ENCODE measurements around the gene ARMC6. TPM values are rescaled to one million over a fixed set of nuclear protein-coding genes. Genes with fewer than 3 reads are reported as not detected.

The ARMC6 gene
- total RNA-seq, 1 donor from 2014 or later = 27.0 TPM

GRCh38 chr19:19095691-19096090 is 62.3 kb downstream of the ARMC6 start:
- Mint-ChIP-seq H3K9me3 (ENCODE audit: unreplicated experiment) (no peaks in the 10 kb centered on the region), H3K4me1 (ENCODE audit: unreplicated experiment) (no peaks in the 10 kb centered on the region), H3K4me3 (ENCODE audit: unreplicated experiment) (no peak overlapping the region), H3K27me3 (ENCODE audit: unreplicated experiment) (no peaks in the 10 kb centered on the region), H3K27ac (ENCODE audit: unreplicated experiment) (no peak overlapping the region), H3K36me3 (ENCODE audit: unreplicated experiment) (peaks cover 3% of the 10 kb centered on the region)
- no peak for TF ChIP-seq CTCF (IDR thresholded peaks at IDR 0.05)
- no peak for DNase-seq (ENCODE audit: extremely low spot score, unreplicated experiment)

GRCh38 chr19:19096641-19097627 is 63.5 kb downstream of the ARMC6 start:
- no peak overlapping the region for H3K27ac Mint-ChIP-seq (ENCODE audit: unreplicated experiment)
- H3K36me3 Mint-ChIP-seq (ENCODE audit: unreplicated experiment) = peaks cover 3% of the 10 kb centered on the region
- no peak overlapping the region for H3K4me3 Mint-ChIP-seq (ENCODE audit: unreplicated experiment)
- no peak for TF ChIP-seq CTCF (IDR thresholded peaks at IDR 0.05)
- H3K27me3 Mint-ChIP-seq (ENCODE audit: unreplicated experiment) = no peaks in the 10 kb centered on the region
- no peaks in the 10 kb centered on the region for H3K4me1 Mint-ChIP-seq (ENCODE audit: unreplicated experiment)
- no peaks in the 10 kb centered on the region for H3K9me3 Mint-ChIP-seq (ENCODE audit: unreplicated experiment)
- no peak for DNase-seq (ENCODE audit: extremely low spot score, unreplicated experiment)

- Mint-ChIP-seq H3K27me3 (ENCODE audit: unreplicated experiment) (no peaks in the 10 kb centered on the region), H3K4me3 (ENCODE audit: unreplicated experiment) (no peak overlapping the region), H3K27ac (ENCODE audit: unreplicated experiment) (no peak overlapping the region), H3K4me1 (ENCODE audit: unreplicated experiment) (no peaks in the 10 kb centered on the region), H3K9me3 (ENCODE audit: unreplicated experiment) (no peaks in the 10 kb centered on the region), H3K36me3 (ENCODE audit: unreplicated experiment) (peaks cover 3% of the 10 kb centered on the region)
- no peak for DNase-seq (ENCODE audit: extremely low spot score, unreplicated experiment)
- TF ChIP-seq CTCF (IDR thresholded peaks at IDR 0.05) = no peak
Measured at GRCh38 chr19:19098084-19098702, 64.8 kb downstream of the ARMC6 start.

GRCh38 chr19:19098703-19099632 is 65.6 kb downstream of the ARMC6 start:
- Mint-ChIP-seq H3K27ac (ENCODE audit: unreplicated experiment) (no peak overlapping the region), H3K9me3 (ENCODE audit: unreplicated experiment) (no peaks in the 10 kb centered on the region), H3K4me3 (ENCODE audit: unreplicated experiment) (no peak overlapping the region), H3K27me3 (ENCODE audit: unreplicated experiment) (no peaks in the 10 kb centered on the region), H3K36me3 (ENCODE audit: unreplicated experiment) (peaks cover 3% of the 10 kb centered on the region), H3K4me1 (ENCODE audit: unreplicated experiment) (no peaks in the 10 kb centered on the region)
- no peak for TF ChIP-seq CTCF (IDR thresholded peaks at IDR 0.05)
- DNase-seq (ENCODE audit: extremely low spot score, unreplicated experiment) = no peak
